ENCODE results near the gene IL16.
"Not testable (repeated sequence)": the region's sequence is repeated elsewhere in the genome, so short reads cannot be mapped to it uniquely, and the experiment has no call there.

Gene IL16

DNA sequence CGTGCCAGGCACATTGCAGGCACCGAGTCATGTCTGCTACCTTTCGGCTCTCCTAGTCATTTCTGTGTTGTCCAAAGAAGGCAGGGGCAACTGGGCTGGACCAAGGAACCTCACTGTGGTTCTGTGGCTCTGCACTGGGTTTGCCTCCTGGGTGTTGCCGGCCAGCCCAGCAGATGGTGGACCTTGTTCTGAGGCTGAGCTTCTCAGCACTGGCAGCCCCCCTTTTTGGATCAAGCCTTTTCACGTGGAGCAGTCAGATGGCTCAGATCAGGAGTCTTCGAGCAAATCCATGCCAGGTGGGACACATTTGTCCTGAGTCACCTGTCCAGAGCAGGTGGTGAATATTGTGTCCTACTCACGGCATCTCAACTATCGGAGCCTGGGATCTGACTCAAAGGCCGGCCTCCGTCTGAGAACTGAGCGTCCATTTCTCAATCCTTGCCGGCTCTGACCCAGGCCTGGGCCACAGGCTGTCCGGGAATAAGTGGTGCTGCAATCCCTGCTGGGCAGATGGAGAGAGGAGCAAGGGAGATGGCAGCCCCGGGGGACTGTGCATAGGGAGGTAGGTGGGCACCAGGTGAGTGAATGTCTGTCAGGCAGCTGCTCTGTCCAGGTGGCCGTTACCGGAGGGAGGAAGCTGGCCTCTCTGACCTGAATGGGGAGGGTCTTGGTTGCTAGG is at the start of gene IL16:
Gene IL16, plus strand, starts transcription at position 304 of the 679 bp plus-strand sequence. CDS start 28,521 bp downstream, outside the sequence.
- DNase-seq (ENCODE audit: low read depth in 2 of 2, low spot score in 1 of 2): no peak

DNA sequence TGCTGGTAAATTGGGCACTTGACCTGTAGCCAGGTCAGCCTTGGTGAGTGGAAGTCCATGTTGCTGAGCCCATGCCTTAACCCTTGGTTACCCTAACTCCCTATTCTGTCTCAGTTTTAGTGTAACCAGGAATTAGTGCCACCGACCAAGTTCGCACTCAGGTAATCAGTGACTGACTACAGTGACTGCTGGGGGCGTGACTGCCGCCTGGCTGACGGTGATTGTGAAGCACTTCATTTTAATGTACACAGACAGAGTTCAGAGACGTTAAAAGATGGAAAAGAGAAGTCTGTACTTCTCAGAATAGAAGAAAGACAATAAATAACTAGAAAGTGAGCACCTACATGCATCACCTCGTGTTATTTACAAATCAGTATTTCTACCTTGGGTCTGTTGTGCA is 45.3 kb upstream of the IL16 start:
- no peak for DNase-seq (ENCODE audit: low read depth in 2 of 2, low spot score in 1 of 2)

DNA sequence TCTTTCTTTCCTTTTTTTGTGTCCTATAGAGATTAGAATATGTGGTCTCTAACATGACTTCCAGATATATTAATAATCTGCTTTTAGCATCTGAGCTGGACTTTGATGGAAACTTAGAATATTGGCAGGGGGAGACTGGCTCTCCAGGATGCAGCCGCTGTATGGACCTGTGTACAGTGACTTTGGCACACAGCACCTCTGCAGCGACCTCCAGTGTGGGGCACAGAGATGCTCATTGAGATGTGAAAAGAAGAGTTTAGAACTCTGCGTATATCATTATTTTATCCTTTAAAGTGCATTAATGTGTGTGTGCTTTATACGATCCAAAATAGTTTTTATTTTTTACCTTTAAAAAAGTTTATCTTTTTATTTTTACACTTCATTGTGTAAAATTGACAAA is 44.3 kb upstream of the IL16 start:
- DNase-seq (ENCODE audit: low read depth in 2 of 2, low spot score in 1 of 2): no peak

DNA sequence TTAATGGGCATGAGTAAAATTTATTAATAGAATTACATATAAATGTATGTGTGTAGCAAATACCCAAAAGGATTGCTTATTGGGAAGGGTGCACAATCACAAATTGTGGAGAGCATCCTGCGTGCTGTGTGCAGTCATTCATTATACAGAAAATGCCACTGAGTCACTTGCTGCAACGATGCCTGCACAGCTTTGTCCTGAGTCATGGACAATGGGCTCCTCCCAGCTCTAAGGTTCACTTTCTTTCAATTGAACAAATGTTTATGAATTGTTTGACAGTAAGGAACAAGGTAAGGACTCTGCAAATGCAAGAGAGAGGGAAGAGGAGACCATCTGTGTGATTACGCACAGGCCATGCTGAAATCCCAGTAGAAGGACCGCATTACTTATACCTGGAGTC is 43.9 kb upstream of the IL16 start:
- no peak for DNase-seq (ENCODE audit: low read depth in 2 of 2, low spot score in 1 of 2)

DNA sequence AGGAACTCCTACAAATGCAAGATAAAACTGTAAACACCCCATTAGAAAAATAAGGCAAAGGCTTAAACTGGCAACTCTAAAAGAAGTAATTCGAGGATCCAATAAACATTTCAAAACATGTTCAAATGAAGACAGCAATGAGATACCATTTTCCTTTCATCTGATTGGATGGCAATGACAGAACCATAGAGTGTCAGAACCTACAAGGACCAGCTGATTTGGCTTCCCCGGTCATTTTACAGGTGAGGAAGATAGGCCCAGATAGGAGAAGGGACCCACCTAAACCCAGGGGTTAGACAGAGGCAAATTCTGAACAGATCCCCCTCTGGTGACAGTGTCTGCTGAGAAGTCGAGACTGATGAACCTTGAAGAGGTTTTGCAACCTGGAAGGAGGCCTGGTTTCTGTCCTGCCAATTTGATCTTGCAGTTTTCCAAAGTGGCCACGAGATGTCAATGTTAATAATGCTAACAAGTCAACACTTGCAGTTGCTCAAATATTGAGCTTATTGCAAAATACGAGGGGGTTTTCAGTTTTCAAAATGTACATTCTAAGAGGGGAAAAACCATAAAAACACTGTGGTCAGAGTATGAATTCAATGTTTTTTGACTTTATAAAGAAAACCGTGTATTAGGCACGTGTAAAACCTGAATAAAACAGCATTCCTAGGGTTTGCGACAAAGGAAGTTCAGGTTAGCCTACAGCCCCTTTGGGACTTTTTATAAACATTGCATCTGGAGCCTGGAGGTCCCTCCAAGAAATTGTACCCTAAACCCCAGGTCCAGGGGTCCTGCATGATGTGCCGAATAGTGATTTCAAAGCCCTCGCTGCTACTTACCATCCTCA is 41.1 kb upstream of the IL16 start:
- DNase-seq (ENCODE audit: low read depth in 2 of 2, low spot score in 1 of 2): no peak

DNA sequence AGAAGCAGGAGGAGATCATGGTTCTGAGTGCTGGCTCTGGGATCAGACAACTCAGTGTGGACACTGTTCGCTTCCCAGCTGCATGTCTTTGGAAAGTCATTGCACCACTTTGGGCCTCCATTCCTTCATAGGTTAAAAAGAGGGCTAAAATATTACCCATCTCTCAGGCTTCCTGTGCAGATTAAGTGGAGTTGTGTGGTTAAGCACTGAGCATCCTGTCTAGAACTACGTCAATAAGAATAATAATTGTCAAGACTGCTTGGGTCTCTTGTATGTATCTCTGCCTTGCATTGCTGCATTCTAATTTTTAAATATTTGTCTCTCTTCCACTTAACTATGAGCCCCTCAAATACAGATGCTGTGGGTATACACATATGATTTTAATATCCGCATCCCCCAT is 40.4 kb upstream of the IL16 start:
- DNase-seq (ENCODE audit: low read depth in 2 of 2, low spot score in 1 of 2): no peak

DNA sequence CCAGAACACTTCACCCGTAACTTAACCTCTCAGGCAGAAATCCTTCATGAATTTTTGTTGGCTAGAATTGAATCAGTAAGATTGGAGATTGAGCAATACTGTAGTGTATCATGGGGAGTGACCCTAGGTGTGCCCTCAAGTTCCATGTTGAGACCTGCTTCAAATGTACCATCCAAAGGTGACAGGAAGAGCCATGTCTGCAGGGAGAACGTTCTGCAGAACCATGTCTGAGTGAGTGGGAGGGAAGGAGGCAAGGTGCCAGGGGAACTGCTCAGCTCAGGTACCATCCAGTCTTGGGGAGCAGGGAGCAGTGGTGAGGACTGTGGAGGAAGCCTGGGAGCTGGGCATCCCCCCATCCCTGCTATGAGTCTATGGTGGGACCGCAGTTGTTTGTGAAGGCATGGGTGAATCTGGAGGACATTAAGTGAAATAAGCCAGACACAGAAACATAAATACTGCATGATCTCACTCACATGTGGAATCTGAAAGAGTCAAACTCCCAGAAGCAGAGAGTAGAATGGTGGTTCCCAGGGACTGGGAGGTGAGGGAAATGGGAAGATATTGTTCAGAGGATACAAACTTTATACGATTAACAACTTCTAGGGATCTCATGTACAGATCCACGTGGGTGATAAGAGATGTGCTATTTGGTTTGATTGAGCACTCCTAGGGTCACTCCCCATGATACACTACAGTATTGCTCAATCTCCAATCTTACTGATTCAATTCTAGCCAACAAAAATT is 39.3 kb upstream of the IL16 start:
- DNase-seq (ENCODE audit: low read depth in 2 of 2, low spot score in 1 of 2): no peak

DNA sequence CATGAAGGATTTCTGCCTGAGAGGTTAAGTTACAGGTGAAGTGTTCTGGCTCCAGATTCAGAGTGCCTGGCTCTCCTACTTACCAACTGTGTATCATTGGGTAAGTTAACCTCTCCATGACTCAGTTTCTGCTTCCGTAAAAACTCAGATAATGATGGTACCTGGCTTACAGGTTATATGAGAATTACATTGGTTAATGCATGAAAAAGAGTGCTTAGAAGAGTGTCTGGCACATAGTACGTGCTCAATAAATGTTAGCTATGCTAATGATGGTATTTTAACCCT is 38.8 kb upstream of the IL16 start:
- no peak for DNase-seq (ENCODE audit: low read depth in 2 of 2, low spot score in 1 of 2)

DNA sequence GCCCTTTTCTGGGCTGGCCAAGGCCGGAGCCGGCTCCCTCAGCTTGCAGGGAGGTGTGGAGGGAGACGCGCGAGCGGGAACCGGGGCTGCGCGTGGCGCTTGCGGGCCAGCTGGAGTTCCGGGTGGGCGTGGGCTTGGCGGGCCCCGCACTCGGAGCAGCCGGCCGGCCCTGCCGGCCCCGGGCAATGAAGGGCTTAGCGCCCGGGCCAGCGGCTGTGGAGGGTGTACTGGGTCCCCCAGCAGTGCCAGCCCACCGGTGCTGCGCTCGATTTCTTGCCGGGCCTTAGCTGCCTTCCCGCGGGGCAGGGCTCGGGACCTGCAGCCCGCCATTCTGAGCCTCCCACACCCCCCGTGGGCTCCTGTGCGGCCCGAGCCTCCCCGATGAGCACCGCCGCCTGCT is 38.1 kb upstream of the IL16 start:
- DNase-seq (ENCODE audit: low read depth in 2 of 2, low spot score in 1 of 2): not testable (repeated sequence)

DNA sequence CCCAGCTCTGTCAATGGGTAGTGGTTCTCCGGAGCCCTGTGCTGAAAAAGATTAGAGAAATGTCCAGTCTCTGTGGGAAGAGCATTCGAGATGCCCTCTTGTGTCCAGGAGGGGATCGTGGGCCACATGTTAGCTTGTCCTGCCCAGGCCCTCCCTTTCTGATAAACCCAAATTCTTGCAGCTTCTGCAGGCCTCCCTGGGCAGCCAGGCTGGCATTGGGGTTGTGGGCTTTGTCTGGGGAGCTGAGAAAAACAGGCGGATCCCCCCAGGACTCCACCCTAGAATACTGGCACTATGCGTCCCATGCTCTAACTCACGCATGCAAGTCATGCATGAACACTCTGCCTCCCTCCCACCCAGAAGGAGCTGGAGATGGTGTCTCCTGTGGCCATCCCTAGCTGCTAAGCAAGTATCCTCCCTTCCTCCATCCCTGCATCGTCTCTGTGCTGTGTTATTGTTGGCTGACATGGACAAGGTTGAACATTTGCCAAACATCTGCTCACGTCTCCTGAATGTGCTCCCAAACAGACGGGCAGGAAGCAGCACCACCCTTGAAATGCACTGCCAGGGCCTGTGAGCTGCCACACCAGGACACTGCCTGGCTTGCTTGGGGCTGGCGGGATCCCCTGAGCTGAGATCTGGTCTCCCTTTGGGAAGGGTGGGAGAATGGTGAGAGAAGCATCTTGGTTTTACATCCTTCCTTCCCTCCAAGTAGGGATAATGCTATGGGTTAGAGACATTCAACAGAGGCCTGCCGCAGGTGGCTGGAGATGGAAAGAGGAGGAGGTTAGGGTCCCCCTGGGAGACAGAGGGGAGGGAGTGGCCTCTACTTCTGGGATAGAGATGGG is 36.1 kb upstream of the IL16 start:
- DNase-seq (ENCODE audit: low read depth in 2 of 2, low spot score in 1 of 2): no peak

DNA sequence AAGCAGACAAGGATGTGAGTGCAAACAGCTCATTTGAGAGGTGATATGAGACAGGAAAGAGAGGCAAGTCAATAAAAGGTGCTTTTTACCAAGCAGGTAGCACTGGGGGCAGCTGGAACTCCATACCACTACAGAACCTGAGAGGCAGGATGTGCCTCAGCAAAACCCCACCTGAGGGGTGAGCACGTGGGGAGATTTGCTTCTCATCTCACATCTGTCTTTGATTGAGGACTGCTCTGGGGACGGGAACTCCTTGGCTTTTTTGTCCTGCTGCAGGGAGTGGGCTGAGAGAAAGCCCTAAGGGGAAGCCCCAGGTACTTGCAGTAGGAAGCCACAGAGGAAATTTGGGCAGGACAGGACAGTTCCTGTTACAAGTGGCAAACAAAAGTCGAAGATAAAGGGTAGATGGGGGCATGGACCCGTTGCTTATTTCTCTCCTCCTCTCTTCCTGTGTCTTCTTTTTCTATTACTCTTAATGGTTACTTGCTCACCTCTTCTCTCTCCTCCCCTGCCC is 35.5 kb upstream of the IL16 start:
- no peak for DNase-seq (ENCODE audit: low read depth in 2 of 2, low spot score in 1 of 2)

DNA sequence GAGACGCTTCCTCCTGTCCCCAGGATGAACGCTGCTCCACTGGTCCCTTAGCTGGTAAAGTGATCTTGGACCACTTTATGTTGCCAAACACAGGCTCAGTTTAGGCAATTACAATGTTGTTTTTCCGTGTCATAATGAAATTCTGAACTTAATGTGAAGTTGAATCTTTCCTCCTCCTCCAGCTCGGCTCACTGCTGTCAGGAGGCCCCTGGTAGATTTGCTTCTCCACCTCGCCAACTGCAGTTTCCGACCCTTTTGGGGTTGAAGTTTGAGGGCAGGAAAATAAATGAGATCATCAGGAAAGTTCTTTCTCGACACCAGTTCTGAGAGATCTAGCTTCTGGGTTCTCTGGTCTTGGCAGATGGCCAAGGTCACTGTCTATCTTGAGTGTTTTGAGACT is 34.8 kb upstream of the IL16 start:
- no peak for DNase-seq (ENCODE audit: low read depth in 2 of 2, low spot score in 1 of 2)

DNA sequence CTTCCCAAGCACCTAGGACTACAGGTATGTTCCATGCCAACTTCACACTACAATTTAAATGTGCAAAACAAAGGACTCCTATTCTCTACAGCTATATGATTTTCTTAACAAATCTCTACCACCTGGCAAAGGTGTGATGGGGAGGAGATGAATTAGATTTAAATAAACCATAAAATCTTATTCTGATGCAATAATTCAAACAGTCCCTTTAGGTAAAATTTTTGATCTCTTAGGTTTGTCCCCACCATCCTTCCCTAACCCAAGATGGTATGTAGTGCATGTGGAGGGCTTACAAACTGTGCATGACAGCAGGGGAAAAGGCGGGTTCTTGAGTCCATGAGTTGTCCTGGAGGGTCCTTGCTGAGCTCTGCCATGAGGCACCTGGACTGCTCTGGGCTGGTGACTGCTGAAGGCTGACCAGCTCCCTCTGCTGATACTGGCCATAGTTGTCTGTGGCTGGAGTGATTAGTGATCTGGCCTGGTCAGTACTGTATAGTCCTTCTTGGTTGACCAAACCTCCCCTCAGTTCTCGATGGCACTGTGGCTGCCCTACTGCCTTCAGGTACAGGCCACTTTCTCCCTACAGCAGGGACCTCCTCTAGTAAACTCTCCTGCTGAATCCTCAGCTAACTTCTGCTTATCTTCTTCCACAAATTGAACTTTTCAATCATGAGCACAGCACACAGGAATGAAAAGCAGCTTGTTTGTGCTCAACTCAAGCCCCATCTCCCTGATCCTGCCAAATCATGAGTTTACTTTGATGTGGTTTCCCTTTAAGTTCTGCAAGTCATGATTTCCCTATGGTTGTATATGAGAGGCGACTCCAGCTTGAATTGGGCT is 32.5 kb upstream of the IL16 start:
- DNase-seq (ENCODE audit: low read depth in 2 of 2, low spot score in 1 of 2): no peak

DNA sequence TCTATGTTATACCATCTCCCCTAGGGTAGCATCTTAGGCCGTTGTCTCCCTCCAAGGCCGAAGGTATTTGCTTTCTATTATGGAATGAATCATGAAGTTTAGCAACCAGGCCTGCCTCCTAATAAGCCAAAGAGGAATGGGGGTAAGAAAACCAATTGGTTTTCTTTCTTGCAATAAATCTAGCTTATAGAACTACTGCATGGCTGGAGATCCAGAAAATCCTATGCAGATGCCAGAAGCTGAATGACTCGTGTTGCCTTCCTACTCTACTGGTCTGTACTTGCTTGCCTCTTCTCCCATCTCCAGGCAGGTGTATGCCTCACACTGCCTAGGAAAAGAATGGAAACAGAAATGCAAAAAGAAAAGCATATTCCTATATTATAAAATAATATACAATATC is 31.1 kb upstream of the IL16 start:
- no peak for DNase-seq (ENCODE audit: low read depth in 2 of 2, low spot score in 1 of 2)

DNA sequence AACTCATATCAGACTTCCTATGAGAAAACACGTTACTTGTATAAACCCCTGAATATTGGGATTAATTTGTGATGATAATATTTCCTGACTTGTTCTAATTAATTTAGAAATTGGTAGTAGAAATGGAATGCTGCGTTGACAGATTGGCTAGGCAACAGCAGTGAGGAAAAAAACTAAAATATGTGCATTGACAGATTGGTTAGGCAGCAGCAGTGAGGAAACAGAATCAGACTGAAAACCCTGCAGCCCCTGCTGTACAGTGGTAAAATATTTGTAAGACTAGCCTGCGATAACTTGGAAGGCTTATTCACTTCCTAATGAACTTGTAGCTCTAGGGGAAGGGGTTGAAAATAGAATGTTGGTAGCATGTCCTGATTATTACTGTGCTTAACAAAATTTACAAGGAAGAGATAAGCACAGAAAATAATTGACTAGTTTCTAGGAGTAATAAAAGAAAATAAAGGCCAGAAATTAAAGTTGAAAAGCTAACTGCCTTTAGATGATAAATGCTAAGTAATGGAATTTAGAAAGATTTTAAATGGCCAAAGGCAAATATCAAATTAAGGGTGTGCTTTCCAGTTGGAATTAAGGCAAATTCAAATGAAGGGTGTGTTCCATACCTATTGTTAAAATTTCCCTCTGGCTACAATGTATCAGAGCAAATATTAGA is 29.9 kb upstream of the IL16 start:
- no peak for DNase-seq (ENCODE audit: low read depth in 2 of 2, low spot score in 1 of 2)

DNA sequence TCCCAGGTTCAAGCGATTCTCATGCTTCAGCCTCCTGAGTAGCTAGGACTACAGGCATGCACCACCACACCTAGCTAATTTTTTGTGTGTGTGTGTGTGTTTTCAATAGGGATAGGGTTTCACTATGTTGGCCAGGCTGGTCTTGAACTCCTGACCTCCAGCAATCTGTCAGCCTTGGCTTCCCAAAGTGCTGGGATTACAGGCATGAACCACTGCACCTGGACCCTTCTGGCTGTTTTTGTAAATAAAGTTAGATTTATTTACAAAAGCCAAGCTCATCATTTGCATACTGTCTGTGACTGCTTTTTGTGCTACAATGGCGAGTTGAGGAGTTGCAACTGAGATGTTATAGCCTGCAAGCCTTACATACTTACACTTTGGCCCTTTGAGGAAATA is 28.6 kb upstream of the IL16 start:
- DNase-seq (ENCODE audit: low read depth in 2 of 2, low spot score in 1 of 2): no peak

DNA sequence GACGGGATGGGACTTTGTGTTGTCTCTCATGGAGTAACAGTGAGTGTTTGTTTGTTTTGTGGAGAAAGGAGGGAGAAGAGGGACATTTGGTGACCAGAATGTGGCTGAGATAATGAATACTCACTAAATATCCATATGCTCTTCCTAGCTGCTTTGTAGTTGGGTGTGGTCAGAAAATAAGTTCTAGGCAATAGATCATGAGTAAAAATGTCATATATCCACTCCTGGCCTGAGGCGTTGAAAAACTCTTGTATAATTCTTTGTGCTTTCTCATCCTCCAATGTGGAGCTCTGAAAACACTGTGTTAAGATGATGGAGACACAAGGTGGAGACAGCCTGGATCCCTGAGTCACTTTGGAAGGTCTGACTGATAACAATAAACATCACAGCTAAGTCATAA is 28.0 kb upstream of the IL16 start:
- DNase-seq (ENCODE audit: low read depth in 2 of 2, low spot score in 1 of 2): no peak

DNA sequence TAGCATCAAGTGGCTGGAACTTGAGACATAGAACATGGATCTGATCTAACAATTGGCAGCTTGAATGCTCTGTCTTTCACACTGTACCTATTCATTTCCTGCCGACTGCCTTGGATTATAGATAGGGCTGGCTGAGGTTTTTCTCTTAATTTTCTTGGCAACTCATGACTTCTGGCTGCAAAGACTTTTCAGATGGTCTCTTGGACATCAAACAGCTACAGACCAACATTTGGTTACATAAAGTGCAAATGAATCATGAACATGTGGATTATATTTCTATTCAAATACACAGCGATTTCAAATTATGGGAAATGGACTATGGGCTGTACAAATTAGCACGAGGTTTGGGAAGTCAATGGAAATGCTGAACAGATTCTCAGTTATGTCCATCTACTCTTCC is 26.2 kb upstream of the IL16 start:
- DNase-seq (ENCODE audit: low read depth in 2 of 2, low spot score in 1 of 2): no peak

DNA sequence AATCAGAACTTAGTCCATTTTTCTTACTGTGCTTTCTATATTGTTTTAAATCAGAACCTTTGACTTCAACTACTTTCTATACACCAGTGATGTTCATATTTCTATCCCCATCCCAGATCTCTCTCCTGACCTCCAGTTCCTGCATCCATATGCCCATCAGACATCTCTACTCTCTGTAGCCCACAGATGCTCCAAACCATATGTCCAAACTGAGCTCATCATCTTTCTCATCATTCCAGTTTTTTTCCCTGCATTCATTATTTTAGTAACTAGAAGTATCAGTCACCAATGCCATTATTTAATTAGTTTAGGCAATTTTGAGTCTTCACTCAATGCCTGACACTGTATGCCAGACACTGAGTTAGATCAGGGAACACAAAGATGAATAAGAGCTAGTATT is 25.4 kb upstream of the IL16 start:
- no peak for DNase-seq (ENCODE audit: low read depth in 2 of 2, low spot score in 1 of 2)

Measured in stimulated activated CD8-positive, alpha-beta memory T cell treated with anti-CD3 and anti-CD28 coated beads, Interleukin-4, amount 100 ng/mL, for 1 hour (primary cell).